ENCODE data around the gene CNKSR1. TPM values are rescaled to one million over a fixed set of nuclear protein-coding genes. Genes with fewer than 3 reads are reported as not detected.

Gene CNKSR1
- total and polyA plus RNA-seq, 9 donors: 0.73 to 16.8 (median 5.8) TPM

DNA sequence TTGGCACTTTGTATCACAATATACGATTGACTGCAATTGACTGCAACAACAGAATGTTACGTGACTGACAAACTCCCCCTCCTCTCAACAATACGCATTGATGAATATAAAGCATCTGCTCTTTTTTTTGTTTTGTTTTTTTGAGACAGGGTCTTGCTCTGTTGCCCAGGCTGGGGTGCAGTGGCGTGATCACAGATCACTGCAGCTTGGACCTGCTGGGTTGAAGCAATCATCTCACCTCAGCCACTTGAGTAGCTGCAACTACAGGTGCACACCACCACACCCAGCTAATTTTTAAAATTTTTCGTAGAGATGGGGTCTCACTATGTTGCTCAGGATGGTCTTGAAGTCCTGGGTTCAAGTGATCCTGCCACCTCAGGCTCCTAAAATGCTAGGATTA lies 35.4 kb downstream of the CNKSR1 start:
- WGBS, 3 donors: 80 to 87% (median 82%) methylated on average over 5 of the region's 5 CpGs

DNA sequence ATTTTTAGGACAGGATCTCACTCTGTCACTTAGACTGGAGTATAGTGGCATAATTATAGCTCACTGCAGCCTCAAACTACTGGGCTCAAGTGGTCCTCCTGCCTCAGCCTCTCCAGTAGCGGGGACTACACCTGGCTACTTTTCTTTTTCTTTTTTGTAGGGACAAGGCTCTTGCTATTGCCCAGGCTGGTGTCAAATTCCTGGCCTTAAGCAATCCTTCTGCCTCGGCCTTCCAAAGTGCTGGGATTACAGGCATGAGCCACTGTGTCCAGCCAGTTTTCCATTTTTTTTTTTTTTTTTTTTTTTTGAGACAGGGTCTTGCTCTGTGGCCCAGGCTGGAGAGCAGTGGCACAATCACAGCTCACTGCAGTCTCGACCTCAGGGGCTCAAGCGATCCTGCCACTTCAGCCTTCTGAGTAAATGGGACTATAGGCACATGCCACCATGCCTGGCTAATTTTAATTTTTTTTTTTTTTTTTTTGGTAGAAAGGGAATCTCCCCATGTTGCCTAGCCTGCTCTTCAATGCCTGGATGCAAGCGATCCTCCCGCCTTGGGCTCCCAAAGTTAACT lies 36.1 kb downstream of the CNKSR1 start:
- no peaks in the 10 kb centered on the region for H3K27me3 ChIP-seq
- intact Hi-C loops (cut with DNase I): loop anchor here in 1 of 4 donors (5.0 kb wide), 1 partner anchor 1931 kb away; no protein-coding TSS in a partner anchor
- H3K4me1 ChIP-seq (ENCODE audit: insufficient read depth): no peaks in the 10 kb centered on the region
- TF ChIP-seq, protein P1, sequence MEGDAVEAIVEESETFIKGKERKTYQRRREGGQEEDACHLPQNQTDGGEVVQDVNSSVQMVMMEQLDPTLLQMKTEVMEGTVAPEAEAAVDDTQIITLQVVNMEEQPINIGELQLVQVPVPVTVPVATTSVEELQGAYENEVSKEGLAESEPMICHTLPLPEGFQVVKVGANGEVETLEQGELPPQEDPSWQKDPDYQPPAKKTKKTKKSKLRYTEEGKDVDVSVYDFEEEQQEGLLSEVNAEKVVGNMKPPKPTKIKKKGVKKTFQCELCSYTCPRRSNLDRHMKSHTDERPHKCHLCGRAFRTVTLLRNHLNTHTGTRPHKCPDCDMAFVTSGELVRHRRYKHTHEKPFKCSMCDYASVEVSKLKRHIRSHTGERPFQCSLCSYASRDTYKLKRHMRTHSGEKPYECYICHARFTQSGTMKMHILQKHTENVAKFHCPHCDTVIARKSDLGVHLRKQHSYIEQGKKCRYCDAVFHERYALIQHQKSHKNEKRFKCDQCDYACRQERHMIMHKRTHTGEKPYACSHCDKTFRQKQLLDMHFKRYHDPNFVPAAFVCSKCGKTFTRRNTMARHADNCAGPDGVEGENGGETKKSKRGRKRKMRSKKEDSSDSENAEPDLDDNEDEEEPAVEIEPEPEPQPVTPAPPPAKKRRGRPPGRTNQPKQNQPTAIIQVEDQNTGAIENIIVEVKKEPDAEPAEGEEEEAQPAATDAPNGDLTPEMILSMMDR (IDR thresholded peaks at IDR 0.05): no peak
- TF ChIP-seq EP300 (IDR thresholded peaks at IDR 0.05) (no peak), POLR2A (IDR thresholded peaks at IDR 0.05) (no peak)
- no peak overlapping the region for H3K27ac ChIP-seq
- DNase-seq: no peak
- H3K36me3 ChIP-seq: no peaks in the 10 kb centered on the region
- no peak overlapping the region for H3K4me3 ChIP-seq
- H3K9me3 ChIP-seq: no peaks in the 10 kb centered on the region
- WGBS, 3 donors: 83 to 90% (median 88%) methylated on average over 6 of the region's 6 CpGs

More for the DNA sequence above, 35.4 kb downstream of the CNKSR1 start:
- TF ChIP-seq POLR2A (IDR thresholded peaks at IDR 0.05): no peak
- no peak for TF ChIP-seq EP300 (IDR thresholded peaks at IDR 0.05)
- TF ChIP-seq, protein P1 (IDR thresholded peaks at IDR 0.05): no peak
- no peaks in the 10 kb centered on the region for H3K9me3 ChIP-seq
- H3K36me3 ChIP-seq: no peaks in the 10 kb centered on the region
- H3K27me3 ChIP-seq: no peaks in the 10 kb centered on the region
- intact Hi-C loops (cut with DNase I): loop anchor here in 1 of 4 donors (5.0 kb wide), 1 partner anchor 1930 kb away; no protein-coding TSS in a partner anchor
- DNase-seq: no peak
- no peak overlapping the region for H3K4me3 ChIP-seq
- no peaks in the 10 kb centered on the region for H3K4me1 ChIP-seq (ENCODE audit: insufficient read depth)
- H3K27ac ChIP-seq: no peak overlapping the region

DNA sequence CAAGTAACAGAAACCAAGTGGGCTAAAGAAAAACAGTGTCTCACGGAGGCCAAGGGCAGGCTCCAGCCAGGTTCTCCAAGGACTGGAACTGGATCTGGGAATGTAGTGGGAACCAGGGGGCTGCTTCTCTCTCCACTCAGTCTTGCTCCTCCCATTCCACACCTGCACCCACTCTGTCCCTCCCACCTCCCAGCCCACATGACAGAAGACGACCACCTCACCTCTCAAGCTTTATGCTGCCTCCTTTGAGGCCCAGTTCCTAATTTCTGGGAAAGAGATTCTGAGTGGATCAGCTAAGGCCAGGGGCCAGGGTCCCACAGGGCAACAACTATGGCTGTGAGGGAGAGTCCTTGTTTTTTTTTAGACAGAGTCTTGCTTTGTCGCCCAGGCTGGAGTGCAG lies 38.0 kb downstream of the CNKSR1 start:
- Histone ChIP-seq H3K4me1 (ENCODE audit: insufficient read depth) (no peaks in the 10 kb centered on the region), H3K36me3 (no peaks in the 10 kb centered on the region), H3K4me3 (no peak overlapping the region), H3K27me3 (no peaks in the 10 kb centered on the region), H3K9me3 (no peaks in the 10 kb centered on the region), H3K27ac (no peak overlapping the region)
- WGBS, 3 donors: 46 to 56% (median 51%) methylated on average over 3 of the region's 3 CpGs
- intact Hi-C loops (cut with DNase I): no loop called here
- TF ChIP-seq, protein P1 (IDR thresholded peaks at IDR 0.05): no peak
- TF ChIP-seq POLR2A (IDR thresholded peaks at IDR 0.05): no peak
- DNase-seq: no peak

DNA sequence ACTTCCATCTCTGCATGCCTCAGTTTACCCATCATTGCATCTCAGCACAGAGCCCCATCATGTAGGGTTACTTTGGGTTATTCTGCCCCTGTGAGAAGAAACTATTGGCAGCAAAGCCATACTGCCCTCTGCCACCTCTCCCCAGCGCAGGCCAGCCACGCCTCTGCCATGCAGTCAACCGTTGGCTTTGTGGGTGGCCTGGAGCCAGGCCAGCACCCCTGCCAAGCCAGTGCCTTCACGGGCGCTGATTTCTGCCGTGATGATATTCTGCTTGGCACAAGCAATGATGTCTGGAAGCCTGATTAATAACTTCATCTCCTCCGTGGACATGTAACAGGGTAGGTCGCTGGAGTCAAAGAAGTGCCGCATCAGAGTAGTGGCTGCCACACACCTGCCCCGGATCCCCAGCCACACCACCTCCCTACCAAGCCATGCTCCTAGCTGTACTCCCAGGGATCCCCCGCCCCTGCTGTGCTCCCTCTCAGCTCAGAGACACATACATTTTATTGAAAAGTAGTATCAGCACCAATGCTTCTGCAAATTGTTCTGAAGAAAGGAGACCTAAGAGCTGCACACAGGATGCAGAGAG lies 41.7 kb downstream of the CNKSR1 start:
- H3K36me3 ChIP-seq: no peaks in the 10 kb centered on the region
- TF ChIP-seq, protein P1 (IDR thresholded peaks at IDR 0.05): no peak
- TF ChIP-seq POLR2A (IDR thresholded peaks at IDR 0.05) (no peak), EP300 (IDR thresholded peaks at IDR 0.05) (no peak)
- intact Hi-C loops (cut with DNase I): no loop called here
- no peaks in the 10 kb centered on the region for H3K4me1 ChIP-seq (ENCODE audit: insufficient read depth)
- H3K4me3 ChIP-seq: no peak overlapping the region
- no peak for DNase-seq
- H3K27me3 ChIP-seq: no peaks in the 10 kb centered on the region
- no peaks in the 10 kb centered on the region for H3K9me3 ChIP-seq
- H3K27ac ChIP-seq: no peak overlapping the region
- 59 to 75% (median 68%) methylated on average over 11 of the region's 11 CpGs for WGBS, 3 donors
